GM12873 (cell line): Measurements from ENCODE around the gene SNCB.

ENCODE experiments used
- TF ChIP-seq, protein P1 (sequence below): IDR thresholded peaks from 2 replicates; pipeline ENCODE4 v1.5.1; 2012; ENCODE audit warnings: low read depth, mild to moderate bottlenecking, moderate library complexity, low read length, control low read depth; ENCODE audit not compliant: insufficient read depth; ENCODE audit errors: missing control alignments

SNCB gene

DNA sequence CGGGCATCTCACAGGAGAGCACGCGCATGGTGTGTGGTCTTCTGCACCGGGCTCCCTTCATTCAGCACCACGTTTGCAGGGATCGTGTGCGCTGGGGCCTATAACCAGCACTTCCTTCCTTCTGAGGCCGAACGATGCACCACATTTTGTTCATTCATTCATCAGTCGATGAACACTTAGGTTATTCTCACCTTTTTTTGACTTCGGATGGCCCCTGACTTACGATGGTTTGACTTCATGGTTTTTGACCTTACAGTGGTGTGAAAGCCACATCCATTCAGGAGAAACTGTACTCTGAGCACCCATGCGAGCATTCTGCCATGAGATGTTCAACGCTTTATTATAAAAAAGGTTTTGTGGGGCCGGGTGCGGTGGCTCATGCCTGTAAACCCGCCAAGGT, 44.5 kb upstream of the SNCB start:
- TF ChIP-seq, protein P1, sequence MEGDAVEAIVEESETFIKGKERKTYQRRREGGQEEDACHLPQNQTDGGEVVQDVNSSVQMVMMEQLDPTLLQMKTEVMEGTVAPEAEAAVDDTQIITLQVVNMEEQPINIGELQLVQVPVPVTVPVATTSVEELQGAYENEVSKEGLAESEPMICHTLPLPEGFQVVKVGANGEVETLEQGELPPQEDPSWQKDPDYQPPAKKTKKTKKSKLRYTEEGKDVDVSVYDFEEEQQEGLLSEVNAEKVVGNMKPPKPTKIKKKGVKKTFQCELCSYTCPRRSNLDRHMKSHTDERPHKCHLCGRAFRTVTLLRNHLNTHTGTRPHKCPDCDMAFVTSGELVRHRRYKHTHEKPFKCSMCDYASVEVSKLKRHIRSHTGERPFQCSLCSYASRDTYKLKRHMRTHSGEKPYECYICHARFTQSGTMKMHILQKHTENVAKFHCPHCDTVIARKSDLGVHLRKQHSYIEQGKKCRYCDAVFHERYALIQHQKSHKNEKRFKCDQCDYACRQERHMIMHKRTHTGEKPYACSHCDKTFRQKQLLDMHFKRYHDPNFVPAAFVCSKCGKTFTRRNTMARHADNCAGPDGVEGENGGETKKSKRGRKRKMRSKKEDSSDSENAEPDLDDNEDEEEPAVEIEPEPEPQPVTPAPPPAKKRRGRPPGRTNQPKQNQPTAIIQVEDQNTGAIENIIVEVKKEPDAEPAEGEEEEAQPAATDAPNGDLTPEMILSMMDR, result no peak

DNA sequence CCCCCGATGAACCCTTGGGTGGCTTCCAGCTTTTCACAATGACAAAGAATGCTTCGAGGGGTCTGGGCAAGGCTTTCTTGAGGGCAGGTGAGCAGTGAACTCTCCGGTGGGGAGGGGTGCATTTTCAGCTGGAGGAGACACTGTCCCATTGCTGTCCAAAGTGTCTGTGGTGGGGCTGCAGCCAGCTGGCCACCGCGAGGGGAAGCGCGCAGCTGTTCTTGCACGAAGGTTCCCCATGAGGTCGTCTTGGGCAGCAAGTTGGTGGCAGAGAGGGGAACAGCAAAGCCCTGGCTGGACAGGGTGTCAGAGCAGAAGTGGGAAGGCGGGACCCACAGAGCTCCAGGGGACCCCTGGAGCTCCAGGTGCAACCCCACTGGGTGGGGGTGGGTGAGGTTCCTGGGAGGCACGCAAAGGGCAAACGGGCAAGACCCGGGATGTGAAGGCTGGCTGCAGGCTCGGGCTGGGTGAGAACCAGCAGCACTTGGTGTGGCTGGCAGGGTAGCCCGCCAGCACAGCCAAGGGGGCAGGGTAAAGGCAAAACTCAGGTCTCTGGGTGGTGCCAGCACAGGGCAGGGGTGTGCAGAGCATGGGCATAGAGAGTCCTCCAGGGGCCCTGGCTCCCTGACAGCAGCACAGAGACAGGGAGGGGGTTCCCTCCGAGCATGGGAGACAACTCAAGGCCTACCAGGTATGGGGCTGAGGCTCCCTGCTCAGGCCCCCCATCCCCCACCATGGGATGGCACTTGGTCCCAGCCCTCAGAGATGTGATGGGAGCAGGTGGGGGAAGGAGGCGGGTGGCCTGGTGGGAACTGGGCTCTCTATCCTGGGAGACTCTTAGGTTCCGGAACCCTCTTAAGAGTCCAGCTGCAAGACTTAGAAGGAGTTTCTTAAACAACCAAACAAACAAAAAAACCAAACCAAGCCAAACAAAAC, 43.6 kb upstream of the SNCB start:
- TF ChIP-seq, protein P1, result no peak

GRCh38 chr5:176671890-176672747, 41.8 kb upstream of the SNCB start:
- TF ChIP-seq, protein P1, result no peak

DNA sequence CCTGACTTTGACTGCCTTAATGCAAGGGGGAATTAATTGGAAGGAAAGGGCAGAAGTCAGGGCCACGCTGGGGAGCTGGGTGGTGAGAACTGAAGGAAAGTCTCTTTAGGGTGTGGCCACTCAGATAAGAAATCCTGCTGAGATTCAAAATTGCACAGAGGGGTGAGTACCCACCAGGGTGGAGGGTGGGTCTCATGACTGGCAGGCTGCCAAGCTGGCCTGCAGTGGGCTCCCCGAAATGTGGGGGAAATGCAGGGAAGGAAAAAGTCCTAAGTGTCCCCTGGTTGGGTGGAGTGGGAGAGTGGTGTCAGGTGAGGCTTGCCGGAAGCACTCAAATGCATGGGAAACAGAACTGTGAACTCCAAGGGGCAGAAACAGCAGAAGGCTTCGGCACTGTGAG, 41.1 kb upstream of the SNCB start:
- TF ChIP-seq, protein P1, result no peak

- TF ChIP-seq, protein P1, result no peak
Observed at GRCh38 chr5:176670449-176670848, 40.1 kb upstream of the SNCB start.

DNA sequence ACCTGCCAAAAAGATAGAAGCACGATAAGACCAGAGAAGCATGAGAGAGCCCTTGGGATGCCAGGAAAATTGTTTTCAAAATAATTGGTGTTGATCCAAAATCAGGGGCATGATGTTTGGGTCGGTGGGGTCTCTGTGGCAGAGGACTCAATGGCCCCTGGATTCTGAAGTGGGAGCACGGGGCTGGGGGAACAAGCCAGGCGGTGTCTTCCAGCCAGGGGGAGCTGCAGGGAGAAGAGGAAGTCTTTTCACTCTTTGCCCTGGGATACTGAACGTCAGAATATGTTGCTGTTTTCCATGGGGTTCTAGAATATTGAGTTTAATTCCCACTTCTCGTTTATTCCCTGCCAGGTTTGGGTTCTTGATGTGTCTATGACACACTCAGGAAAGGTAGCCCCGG, 37.3 kb upstream of the SNCB start:
- TF ChIP-seq, protein P1, result no peak

- TF ChIP-seq, protein P1, result no peak
Observed at GRCh38 chr5:176665517-176665916, 35.2 kb upstream of the SNCB start.
